WTC11 (cell line): ENCODE data around the gene PTH1R. TPM values are rescaled to one million over a fixed set of nuclear protein-coding genes. Genes with fewer than 3 reads are reported as not detected.

Experiments
- ATAC-seq: fragments of 200-7000 bp; cut with Tn5 transposase; 2 replicates; pipeline ENCODE4 v1.10.0; 2021; ENCODE audit warnings: mild to moderate bottlenecking, moderate library complexity
- CTCF ChIA-PET: fragments of 300-600 bp; sonication (Branson Sonifier 250); formaldehyde crosslinking; loops from one replicate; lab custom pipeline; 2021; ENCODE audit warnings: antibody characterized with exemption; lab: Charles Lee
- POLR2A ChIA-PET: fragments of 350-600 bp; sonication (Branson Sonifier 250); formaldehyde crosslinking; loops from one replicate; lab custom pipeline; 2021; ENCODE audit warnings: antibody characterized with exemption; lab: Charles Lee
- DNase-seq: peaks from one replicate; pipeline ENCODE4 v3.0.0; 2021; ENCODE audit warnings: low spot score
- H3K27ac Mint-ChIP-seq: 2 replicates; pipeline ENCODE4 v1.8.0; 2021; ENCODE audit warnings: mixed read lengths
- H3K27me3 Mint-ChIP-seq: 2 replicates; pipeline ENCODE4 v1.8.0; 2021; ENCODE audit warnings: low read depth, mild to moderate bottlenecking, moderate library complexity, mixed read lengths
- H3K36me3 Mint-ChIP-seq: 2 replicates; pipeline ENCODE4 v1.8.0; 2021; ENCODE audit warnings: mixed read lengths
- H3K4me1 Mint-ChIP-seq: 2 replicates; pipeline ENCODE4 v1.8.0; 2022; ENCODE audit warnings: mixed read lengths
- H3K4me3 Mint-ChIP-seq: 2 replicates; pipeline ENCODE4 v1.8.0; 2021; ENCODE audit warnings: mild to moderate bottlenecking, moderate library complexity, mixed read lengths
- H3K9me3 Mint-ChIP-seq: 2 replicates; pipeline ENCODE4 v1.8.0; 2021; ENCODE audit warnings: mixed read lengths
- EMX1 ChIP-seq: fragments of 250-450 bp; sonication (Bioruptor Pico); IDR thresholded peaks from 2 replicates; pipeline ENCODE4 v1.8.0; 2021; ENCODE audit warnings: mild to moderate bottlenecking
- FOXJ3 ChIP-seq: sonication (generic); formaldehyde crosslinking; IDR thresholded peaks from 2 replicates; pipeline ENCODE4 v1.9.0; 2021; ENCODE audit warnings: missing genetic modification reagents, mild to moderate bottlenecking, borderline replicate concordance
- JUN ChIP-seq: sonication (generic); formaldehyde crosslinking; IDR thresholded peaks from 2 replicates; pipeline ENCODE4 v1.8.0; 2023; ENCODE audit warnings: mild to moderate bottlenecking, missing genetic modification reagents
- NFYB ChIP-seq: sonication (generic); formaldehyde crosslinking; conservative IDR thresholded peaks from 2 replicates; pipeline ENCODE4 v1.8.0; 2022; ENCODE audit warnings: low read depth, missing genetic modification reagents
- TEAD4 ChIP-seq: sonication (generic); formaldehyde crosslinking; IDR thresholded peaks from 2 replicates; pipeline ENCODE4 v1.8.0; 2022; ENCODE audit warnings: mild to moderate bottlenecking, missing genetic modification reagents
- TP53 ChIP-seq: sonication (generic); formaldehyde crosslinking; IDR thresholded peaks from 2 replicates; pipeline ENCODE4 v1.8.1; 2023; ENCODE audit warnings: mild to moderate bottlenecking, missing genetic modification reagents
- ZBTB21 ChIP-seq: sonication (generic); formaldehyde crosslinking; IDR thresholded peaks from 2 replicates; pipeline ENCODE4 v1.8.1; 2023; ENCODE audit warnings: mild to moderate bottlenecking, missing genetic modification reagents, borderline replicate concordance
- total RNA-seq: library from RNA; stranded (reverse); gene quantifications from 3 replicates; pipeline ENCODE4 v1.2.3, GENCODE V29; 2021
- TF ChIP-seq, protein P1 (sequence below): fragments of 200-600 bp; IDR thresholded peaks from 2 replicates; pipeline ENCODE4 v1.8.0; 2022; ENCODE audit warnings: antibody characterized with exemption
- TF ChIP-seq, protein P2 (sequence below): sonication (generic); formaldehyde crosslinking; IDR thresholded peaks from 2 replicates; pipeline ENCODE4 v1.8.1; 2023; ENCODE audit warnings: mild to moderate bottlenecking, missing genetic modification reagents
- TF ChIP-seq, protein P3 (sequence below): fragments of 250-450 bp; sonication (Bioruptor Pico); IDR thresholded peaks from 2 replicates; pipeline ENCODE4 v1.9.0; 2021; ENCODE audit warnings: mild to moderate bottlenecking
- TF ChIP-seq, protein P4 (sequence below): fragments of 250-450 bp; sonication (Bioruptor Pico); IDR thresholded peaks from 2 replicates; pipeline ENCODE4 v1.9.0; 2021; ENCODE audit warnings: mild to moderate bottlenecking
- TF ChIP-seq, protein P5 (sequence below): sonication (generic); formaldehyde crosslinking; conservative IDR thresholded peaks from 2 replicates; pipeline ENCODE4 v1.8.1; 2023; ENCODE audit warnings: mild to moderate bottlenecking, low read depth, missing genetic modification reagents, moderate library complexity
- TF ChIP-seq, protein P6 (sequence below): fragments of 250-450 bp; sonication (Bioruptor Pico); IDR thresholded peaks from 2 replicates; pipeline ENCODE4 v2.1.2; 2022; ENCODE audit warnings: mild to moderate bottlenecking, moderate library complexity

PTH1R gene
- total RNA-seq, 1 experiment from 2014 or later: 12.0 TPM

DNA sequence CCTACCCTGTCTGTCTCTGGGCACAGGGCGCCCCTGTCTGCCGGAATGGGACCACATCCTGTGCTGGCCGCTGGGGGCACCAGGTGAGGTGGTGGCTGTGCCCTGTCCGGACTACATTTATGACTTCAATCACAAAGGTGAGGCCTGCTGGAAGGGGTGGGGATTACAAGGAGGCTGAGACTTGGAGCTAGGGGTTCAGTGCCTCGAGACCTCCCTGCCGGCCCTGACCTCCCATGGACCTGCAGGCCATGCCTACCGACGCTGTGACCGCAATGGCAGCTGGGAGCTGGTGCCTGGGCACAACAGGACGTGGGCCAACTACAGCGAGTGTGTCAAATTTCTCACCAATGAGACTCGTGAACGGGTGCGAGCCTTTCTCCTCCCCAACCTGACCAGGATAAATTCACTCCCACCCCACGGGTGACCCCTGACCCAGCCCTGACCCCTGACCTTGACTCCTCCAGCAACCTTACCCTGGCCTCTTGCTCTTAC lies 20.4 kb downstream of the PTH1R start:
- Mint-ChIP-seq H3K9me3 (no peaks in the 10 kb centered on the region), H3K4me3 (peak overlapping the region; percentile 20; the same call in 1 of the 2 replicates), H3K4me1 (peaks cover 3% of the 10 kb centered on the region), H3K27me3 (peaks cover 47% of the 10 kb centered on the region), H3K36me3 (no peaks in the 10 kb centered on the region)
- TF ChIP-seq, protein P1, sequence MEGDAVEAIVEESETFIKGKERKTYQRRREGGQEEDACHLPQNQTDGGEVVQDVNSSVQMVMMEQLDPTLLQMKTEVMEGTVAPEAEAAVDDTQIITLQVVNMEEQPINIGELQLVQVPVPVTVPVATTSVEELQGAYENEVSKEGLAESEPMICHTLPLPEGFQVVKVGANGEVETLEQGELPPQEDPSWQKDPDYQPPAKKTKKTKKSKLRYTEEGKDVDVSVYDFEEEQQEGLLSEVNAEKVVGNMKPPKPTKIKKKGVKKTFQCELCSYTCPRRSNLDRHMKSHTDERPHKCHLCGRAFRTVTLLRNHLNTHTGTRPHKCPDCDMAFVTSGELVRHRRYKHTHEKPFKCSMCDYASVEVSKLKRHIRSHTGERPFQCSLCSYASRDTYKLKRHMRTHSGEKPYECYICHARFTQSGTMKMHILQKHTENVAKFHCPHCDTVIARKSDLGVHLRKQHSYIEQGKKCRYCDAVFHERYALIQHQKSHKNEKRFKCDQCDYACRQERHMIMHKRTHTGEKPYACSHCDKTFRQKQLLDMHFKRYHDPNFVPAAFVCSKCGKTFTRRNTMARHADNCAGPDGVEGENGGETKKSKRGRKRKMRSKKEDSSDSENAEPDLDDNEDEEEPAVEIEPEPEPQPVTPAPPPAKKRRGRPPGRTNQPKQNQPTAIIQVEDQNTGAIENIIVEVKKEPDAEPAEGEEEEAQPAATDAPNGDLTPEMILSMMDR: 0 out of 2 replicates have a peak, but pooled peaks have one; percentile 12
- TF ChIP-seq, protein P2, sequence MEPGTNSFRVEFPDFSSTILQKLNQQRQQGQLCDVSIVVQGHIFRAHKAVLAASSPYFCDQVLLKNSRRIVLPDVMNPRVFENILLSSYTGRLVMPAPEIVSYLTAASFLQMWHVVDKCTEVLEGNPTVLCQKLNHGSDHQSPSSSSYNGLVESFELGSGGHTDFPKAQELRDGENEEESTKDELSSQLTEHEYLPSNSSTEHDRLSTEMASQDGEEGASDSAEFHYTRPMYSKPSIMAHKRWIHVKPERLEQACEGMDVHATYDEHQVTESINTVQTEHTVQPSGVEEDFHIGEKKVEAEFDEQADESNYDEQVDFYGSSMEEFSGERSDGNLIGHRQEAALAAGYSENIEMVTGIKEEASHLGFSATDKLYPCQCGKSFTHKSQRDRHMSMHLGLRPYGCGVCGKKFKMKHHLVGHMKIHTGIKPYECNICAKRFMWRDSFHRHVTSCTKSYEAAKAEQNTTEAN (CRISPR knock-in tag): no peak
- TF ChIP-seq, all 79 proteins: peak for 1
- ATAC-seq: peak; percentile 13; the same call in 1 of the 2 replicates
- ChIA-PET POLR2A (interaction anchor here (0.9 kb wide), 1 partner anchor 50 kb away, joined by 5 read pairs; no protein-coding TSS in a partner anchor), CTCF (interaction anchor here (0.6 to 2.9 kb wide), 21 partner anchors 8 to 234 kb away, joined by 3 to 41 read pairs (median 3); partner anchors contain the start of genes PRSS50 and PTH1R)
- no peak overlapping the region for H3K27ac Mint-ChIP-seq
- DNase-seq: no peak

DNA sequence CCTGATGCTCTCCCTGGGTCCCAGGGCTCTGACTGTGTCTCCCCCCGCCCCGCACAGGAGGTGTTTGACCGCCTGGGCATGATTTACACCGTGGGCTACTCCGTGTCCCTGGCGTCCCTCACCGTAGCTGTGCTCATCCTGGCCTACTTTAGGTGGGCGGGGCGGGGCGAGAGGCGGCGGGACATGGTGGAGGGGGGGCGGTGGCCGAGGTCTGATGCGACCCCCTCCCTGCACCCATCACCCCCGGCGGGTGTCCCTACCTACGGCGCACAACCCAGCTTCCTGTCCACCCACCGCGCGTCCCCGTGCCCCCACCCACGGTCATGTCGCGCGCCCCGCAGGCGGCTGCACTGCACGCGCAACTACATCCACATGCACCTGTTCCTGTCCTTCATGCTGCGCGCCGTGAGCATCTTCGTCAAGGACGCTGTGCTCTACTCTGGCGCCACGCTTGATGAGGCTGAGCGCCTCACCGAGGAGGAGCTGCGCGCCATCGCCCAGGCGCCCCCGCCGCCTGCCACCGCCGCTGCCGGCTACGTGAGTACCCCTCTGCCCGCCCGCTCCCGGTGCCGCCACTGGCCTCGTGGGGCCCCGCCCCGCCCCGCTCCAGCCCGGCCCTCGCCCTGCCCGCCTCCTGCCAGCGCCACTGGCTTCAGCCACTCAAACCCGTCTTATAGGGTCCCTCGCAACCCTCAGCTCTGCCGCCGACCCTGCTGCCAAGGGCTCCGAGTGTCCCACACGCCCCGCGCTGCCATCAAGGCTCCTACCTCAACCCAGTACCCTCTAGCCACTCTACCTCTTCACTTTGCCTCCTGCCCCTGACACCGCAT lies 21.0 kb downstream of the PTH1R start:
- TF ChIP-seq, protein P2 (CRISPR knock-in tag): no peak
- TF ChIP-seq TP53 (CRISPR knock-in tag): 0 out of 2 replicates have a peak, but pooled peaks have one; percentile 40
- TF ChIP-seq TEAD4 (CRISPR knock-in tag): no peak
- no peak for TF ChIP-seq FOXJ3 (CRISPR knock-in tag)
- H3K36me3 Mint-ChIP-seq: no peaks in the 10 kb centered on the region
- DNase-seq (peak; percentile 54), ATAC-seq (peak; percentile 39)
- ChIA-PET POLR2A (interaction anchor here (0.5 to 1.2 kb wide), 3 partner anchors 50 to 71 kb away, joined by 3 to 5 read pairs (median 4); no protein-coding TSS in a partner anchor), CTCF (interaction anchor here (0.5 to 2.9 kb wide), 21 partner anchors 8 to 271 kb away, joined by 3 to 41 read pairs (median 3); partner anchors contain the start of genes PRSS50 and PTH1R)
- H3K4me3 Mint-ChIP-seq: peak overlapping the region; percentile 56
- H3K9me3 Mint-ChIP-seq: no peaks in the 10 kb centered on the region
- peaks cover 40% of the 10 kb centered on the region for H3K27me3 Mint-ChIP-seq
- no peaks in the 10 kb centered on the region; the same call in 1 of the 2 replicates for H3K4me1 Mint-ChIP-seq
- H3K27ac Mint-ChIP-seq: no peak overlapping the region

DNA sequence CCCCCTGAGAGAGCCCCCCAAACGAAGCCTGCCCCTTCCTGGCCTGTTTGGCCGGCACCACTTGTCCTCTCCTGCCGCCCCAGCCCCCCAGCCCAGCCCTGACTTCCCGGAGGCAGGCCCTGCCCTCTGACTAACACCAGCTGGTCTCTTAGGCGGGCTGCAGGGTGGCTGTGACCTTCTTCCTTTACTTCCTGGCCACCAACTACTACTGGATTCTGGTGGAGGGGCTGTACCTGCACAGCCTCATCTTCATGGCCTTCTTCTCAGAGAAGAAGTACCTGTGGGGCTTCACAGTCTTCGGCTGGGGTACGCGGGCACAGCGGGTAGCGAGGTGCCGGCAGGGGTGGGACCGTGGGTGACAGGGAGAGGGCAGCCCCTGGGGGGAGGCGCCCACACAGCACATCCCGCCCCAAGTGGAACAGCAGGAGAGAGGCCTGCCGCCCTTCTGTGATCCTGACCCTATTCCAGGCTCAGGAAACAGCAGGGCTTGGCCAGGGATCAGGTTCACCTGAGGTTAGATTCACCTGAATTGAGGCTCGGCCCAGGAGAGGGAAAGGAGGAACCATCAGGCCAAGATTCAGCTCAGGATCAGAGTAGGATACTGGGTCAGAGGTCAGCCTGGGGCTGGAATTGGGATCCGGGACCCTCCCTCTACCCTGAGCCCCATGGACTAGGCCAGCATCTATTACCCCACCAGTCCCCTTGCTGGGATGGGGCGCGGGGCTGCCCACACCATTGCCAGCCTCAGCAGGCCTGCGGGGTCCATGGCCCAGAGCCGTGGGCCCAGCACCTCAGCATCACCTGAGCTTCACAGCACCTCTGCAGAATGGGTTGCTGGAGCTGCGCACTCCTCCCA lies 21.9 kb downstream of the PTH1R start:
- no peak for DNase-seq
- CTCF ChIA-PET: interaction anchor here (0.9 to 2.9 kb wide), 11 partner anchors 10 to 236 kb away, joined by 3 to 41 read pairs (median 6); partner anchors contain the start of gene PRSS50

More for the DNA sequence above, 21.9 kb downstream of the PTH1R start:
- H3K27ac Mint-ChIP-seq: no peak overlapping the region
- POLR2A ChIA-PET: interaction anchor here (0.5 to 1.2 kb wide), 2 partner anchors 54 to 71 kb away, joined by 3 to 4 read pairs; no protein-coding TSS in a partner anchor
- peaks cover 32% of the 10 kb centered on the region for H3K27me3 Mint-ChIP-seq
- no peaks in the 10 kb centered on the region for H3K36me3 Mint-ChIP-seq
- no peak for ATAC-seq
- TF ChIP-seq EMX1 (no peak), NFYB (CRISPR knock-in tag) (no peak), ZBTB21 (CRISPR knock-in tag) (no peak), JUN (no peak)
- TF ChIP-seq, protein P3, sequence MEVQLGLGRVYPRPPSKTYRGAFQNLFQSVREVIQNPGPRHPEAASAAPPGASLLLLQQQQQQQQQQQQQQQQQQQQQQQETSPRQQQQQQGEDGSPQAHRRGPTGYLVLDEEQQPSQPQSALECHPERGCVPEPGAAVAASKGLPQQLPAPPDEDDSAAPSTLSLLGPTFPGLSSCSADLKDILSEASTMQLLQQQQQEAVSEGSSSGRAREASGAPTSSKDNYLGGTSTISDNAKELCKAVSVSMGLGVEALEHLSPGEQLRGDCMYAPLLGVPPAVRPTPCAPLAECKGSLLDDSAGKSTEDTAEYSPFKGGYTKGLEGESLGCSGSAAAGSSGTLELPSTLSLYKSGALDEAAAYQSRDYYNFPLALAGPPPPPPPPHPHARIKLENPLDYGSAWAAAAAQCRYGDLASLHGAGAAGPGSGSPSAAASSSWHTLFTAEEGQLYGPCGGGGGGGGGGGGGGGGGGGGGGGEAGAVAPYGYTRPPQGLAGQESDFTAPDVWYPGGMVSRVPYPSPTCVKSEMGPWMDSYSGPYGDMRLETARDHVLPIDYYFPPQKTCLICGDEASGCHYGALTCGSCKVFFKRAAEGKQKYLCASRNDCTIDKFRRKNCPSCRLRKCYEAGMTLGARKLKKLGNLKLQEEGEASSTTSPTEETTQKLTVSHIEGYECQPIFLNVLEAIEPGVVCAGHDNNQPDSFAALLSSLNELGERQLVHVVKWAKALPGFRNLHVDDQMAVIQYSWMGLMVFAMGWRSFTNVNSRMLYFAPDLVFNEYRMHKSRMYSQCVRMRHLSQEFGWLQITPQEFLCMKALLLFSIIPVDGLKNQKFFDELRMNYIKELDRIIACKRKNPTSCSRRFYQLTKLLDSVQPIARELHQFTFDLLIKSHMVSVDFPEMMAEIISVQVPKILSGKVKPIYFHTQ: no peak
- TF ChIP-seq, protein P4, sequence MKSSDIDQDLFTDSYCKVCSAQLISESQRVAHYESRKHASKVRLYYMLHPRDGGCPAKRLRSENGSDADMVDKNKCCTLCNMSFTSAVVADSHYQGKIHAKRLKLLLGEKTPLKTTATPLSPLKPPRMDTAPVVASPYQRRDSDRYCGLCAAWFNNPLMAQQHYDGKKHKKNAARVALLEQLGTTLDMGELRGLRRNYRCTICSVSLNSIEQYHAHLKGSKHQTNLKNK (CRISPR knock-in tag): no peak
- TF ChIP-seq, protein P5, sequence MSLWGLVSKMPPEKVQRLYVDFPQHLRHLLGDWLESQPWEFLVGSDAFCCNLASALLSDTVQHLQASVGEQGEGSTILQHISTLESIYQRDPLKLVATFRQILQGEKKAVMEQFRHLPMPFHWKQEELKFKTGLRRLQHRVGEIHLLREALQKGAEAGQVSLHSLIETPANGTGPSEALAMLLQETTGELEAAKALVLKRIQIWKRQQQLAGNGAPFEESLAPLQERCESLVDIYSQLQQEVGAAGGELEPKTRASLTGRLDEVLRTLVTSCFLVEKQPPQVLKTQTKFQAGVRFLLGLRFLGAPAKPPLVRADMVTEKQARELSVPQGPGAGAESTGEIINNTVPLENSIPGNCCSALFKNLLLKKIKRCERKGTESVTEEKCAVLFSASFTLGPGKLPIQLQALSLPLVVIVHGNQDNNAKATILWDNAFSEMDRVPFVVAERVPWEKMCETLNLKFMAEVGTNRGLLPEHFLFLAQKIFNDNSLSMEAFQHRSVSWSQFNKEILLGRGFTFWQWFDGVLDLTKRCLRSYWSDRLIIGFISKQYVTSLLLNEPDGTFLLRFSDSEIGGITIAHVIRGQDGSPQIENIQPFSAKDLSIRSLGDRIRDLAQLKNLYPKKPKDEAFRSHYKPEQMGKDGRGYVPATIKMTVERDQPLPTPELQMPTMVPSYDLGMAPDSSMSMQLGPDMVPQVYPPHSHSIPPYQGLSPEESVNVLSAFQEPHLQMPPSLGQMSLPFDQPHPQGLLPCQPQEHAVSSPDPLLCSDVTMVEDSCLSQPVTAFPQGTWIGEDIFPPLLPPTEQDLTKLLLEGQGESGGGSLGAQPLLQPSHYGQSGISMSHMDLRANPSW: no peak
- TF ChIP-seq, protein P6, sequence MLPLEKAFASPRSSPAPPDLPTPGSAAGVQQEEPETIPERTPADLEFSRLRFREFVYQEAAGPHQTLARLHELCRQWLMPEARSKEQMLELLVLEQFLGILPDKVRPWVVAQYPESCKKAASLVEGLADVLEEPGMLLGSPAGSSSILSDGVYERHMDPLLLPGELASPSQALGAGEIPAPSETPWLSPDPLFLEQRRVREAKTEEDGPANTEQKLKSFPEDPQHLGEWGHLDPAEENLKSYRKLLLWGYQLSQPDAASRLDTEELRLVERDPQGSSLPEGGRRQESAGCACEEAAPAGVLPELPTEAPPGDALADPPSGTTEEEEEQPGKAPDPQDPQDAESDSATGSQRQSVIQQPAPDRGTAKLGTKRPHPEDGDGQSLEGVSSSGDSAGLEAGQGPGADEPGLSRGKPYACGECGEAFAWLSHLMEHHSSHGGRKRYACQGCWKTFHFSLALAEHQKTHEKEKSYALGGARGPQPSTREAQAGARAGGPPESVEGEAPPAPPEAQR (CRISPR knock-in tag): no peak
- peak overlapping the region; percentile 56 for H3K4me3 Mint-ChIP-seq
- no peaks in the 10 kb centered on the region for H3K9me3 Mint-ChIP-seq
- no peaks in the 10 kb centered on the region; the same call in 1 of the 2 replicates for H3K4me1 Mint-ChIP-seq
